ENCODE results near the gene HDLBP.

GRCh38 chr2:241213567-241213966 lies 101.9 kb downstream of the HDLBP start:
- no peak for TF ChIP-seq GATA2 (IDR thresholded peaks at IDR 0.05; ENCODE audit: low read depth, low read length)
- TF ChIP-seq GATA3 (IDR thresholded peaks at IDR 0.05; ENCODE audit: low read depth, low read length), result no peak

Measured in SH-SY5Y (cell line).